Measurements from ENCODE around the gene UVSSA.

Gene UVSSA

DNA sequence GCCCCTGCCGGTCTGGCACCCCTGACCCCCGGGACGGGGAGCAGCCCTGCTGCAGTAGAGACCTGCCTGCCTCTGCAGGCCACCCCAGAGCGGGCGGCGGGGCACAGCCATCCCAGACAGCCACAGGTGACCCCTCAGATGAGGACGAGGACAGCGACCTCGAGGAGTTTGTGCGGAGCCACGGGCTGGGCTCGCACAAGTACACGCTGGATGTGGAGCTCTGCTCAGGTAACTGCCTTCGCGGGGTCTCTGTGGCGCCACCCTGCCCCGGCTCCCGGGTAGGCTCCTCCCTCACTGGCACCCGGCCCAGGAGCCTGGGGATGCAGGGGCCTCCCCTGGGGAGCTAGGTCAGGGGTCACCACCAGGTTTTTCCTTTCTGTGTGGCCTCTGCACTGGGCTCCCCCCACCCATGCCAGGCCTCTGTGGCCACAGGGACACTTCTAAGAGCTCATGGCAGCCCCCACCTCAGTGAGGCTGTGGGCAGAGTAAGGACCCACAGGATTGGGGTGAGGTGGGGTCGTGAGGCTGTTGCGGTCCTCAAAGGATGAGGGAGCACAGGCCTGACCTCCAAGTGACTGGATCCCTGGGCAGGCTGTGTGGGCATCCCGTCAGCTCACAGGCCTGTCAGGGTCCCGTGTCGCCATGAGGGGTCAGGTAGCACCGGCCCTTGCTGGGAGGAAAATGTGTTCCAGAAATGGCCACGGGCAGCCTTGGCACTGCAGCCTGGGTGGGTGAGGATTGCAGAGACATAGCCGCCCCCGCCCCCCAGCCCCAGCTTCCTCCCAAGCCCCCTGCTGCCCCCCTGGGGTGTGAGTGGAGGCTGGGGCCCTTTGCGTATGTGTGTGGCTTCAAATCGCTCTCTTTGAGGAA is 6.4 kb downstream of the UVSSA start:
- no peak overlapping the region for H3K4me3 ChIP-seq (replicated peaks; ENCODE audit: low read depth, low read length)
- no peak for DNase-seq (ENCODE audit: low read depth)
- TF ChIP-seq, protein P1, sequence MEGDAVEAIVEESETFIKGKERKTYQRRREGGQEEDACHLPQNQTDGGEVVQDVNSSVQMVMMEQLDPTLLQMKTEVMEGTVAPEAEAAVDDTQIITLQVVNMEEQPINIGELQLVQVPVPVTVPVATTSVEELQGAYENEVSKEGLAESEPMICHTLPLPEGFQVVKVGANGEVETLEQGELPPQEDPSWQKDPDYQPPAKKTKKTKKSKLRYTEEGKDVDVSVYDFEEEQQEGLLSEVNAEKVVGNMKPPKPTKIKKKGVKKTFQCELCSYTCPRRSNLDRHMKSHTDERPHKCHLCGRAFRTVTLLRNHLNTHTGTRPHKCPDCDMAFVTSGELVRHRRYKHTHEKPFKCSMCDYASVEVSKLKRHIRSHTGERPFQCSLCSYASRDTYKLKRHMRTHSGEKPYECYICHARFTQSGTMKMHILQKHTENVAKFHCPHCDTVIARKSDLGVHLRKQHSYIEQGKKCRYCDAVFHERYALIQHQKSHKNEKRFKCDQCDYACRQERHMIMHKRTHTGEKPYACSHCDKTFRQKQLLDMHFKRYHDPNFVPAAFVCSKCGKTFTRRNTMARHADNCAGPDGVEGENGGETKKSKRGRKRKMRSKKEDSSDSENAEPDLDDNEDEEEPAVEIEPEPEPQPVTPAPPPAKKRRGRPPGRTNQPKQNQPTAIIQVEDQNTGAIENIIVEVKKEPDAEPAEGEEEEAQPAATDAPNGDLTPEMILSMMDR (IDR thresholded peaks at IDR 0.05; ENCODE audit: low read length, missing control alignments): no peak

GRCh38 chr4:1354136-1354982 is 7.4 kb downstream of the UVSSA start:
- TF ChIP-seq, protein P1 (IDR thresholded peaks at IDR 0.05; ENCODE audit: low read length, missing control alignments): no peak
- no peak for DNase-seq (ENCODE audit: low read depth)
- H3K4me3 ChIP-seq (replicated peaks; ENCODE audit: low read depth, low read length): no peak overlapping the region

- TF ChIP-seq, protein P1 (IDR thresholded peaks at IDR 0.05; ENCODE audit: low read length, missing control alignments): no peak
- no peak overlapping the region for H3K4me3 ChIP-seq (replicated peaks; ENCODE audit: low read depth, low read length)
- no peak for DNase-seq (ENCODE audit: low read depth)
These were observed 7.9 kb downstream of the UVSSA start for GRCh38 chr4:1354983-1355275.

GRCh38 chr4:1355378-1355777 is 8.4 kb downstream of the UVSSA start:
- no peak overlapping the region for H3K4me3 ChIP-seq (replicated peaks; ENCODE audit: low read depth, low read length)
- no peak for DNase-seq (ENCODE audit: low read depth)
- TF ChIP-seq, protein P1 (IDR thresholded peaks at IDR 0.05; ENCODE audit: low read length, missing control alignments): no peak

- H3K4me3 ChIP-seq (replicated peaks; ENCODE audit: low read depth, low read length): no peak overlapping the region
- TF ChIP-seq, protein P1 (IDR thresholded peaks at IDR 0.05; ENCODE audit: low read length, missing control alignments): peak; percentile 80
- peak; percentile 66 for DNase-seq (ENCODE audit: low read depth)
These were observed 9.4 kb downstream of the UVSSA start for GRCh38 chr4:1356181-1356998.

DNA sequence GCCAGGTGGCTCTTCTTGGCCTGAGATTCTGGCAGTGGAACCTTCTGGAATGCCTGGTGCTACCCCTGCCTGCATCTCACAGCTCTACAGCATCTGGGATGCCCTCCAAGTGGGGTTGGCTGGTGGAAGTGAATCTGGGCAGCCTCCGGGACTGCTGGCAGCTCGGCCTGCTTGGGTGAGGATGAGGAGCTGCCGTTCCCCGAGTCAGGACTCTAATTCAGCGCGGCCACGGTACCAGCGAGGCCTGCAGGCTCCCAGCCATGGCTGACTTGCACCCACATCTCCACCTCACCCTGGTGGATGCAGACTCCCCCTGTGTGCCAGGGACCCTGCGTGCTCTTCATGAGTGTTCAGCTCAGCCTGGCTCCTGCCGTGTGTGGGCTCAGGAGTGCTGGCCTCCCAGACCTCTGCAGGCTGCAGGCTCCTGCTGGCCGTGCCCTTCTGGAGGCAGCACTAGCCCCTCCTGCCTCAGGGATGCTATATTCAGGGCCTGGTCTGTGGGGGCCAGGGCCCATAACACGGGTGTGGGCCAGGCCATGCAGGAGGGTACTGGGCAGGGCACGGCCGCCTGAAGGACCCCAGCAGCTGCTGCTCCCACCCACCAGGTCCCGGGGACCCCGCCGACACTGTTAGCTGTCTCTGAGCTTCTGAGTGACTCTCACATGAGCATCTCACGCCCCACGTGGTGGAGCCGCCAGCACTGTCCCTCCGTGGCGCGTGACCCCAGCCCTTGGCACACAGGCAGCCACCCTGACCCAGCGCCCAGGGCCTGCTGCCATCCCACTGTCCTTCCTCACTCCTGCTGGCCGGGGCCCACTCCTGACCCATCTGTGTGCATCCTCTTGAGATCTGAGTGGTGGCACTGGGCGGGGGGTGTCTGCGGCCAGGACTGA is 10.6 kb downstream of the UVSSA start:
- TF ChIP-seq, protein P1 (IDR thresholded peaks at IDR 0.05; ENCODE audit: low read length, missing control alignments): no peak
- H3K4me3 ChIP-seq (replicated peaks; ENCODE audit: low read depth, low read length): no peak overlapping the region
- no peak for DNase-seq (ENCODE audit: low read depth)
